HG03196 (cell line): ENCODE results near the gene TFPI.
"Not testable (repeated sequence)": the region's sequence is repeated elsewhere in the genome, so short reads cannot be mapped to it uniquely, and the experiment has no call there.

ENCODE experiments used
- ATAC-seq: cut with Tn5 transposase; IDR thresholded peaks from one replicate; pipeline ENCODE4 v1.9.1; 2021; ENCODE audit not compliant: unreplicated experiment

Gene TFPI

GRCh38 chr2:187554704-187555082 is 458 bp upstream of the TFPI start:
- no peak for ATAC-seq

GRCh38 chr2:187552828-187553681 is 1.2 kb downstream of the TFPI start:
- ATAC-seq, result peak; percentile 73

GRCh38 chr2:187552381-187552780 is 1.9 kb downstream of the TFPI start:
- no peak for ATAC-seq

GRCh38 chr2:187550857-187551256 is 3.4 kb downstream of the TFPI start:
- ATAC-seq, result no peak

GRCh38 chr2:187549951-187550555 is 4.2 kb downstream of the TFPI start:
- no peak for ATAC-seq

- no peak for ATAC-seq
Measured at GRCh38 chr2:187549193-187549592, 5.0 kb downstream of the TFPI start.

- no peak for ATAC-seq
Measured at GRCh38 chr2:187548656-187549055, 5.6 kb downstream of the TFPI start.

GRCh38 chr2:187547353-187547979 is 6.8 kb downstream of the TFPI start:
- no peak for ATAC-seq

GRCh38 chr2:187546762-187547333 is 7.4 kb downstream of the TFPI start:
- ATAC-seq, result no peak

GRCh38 chr2:187545238-187545751 is 8.9 kb downstream of the TFPI start:
- no peak for ATAC-seq

GRCh38 chr2:187544371-187545080 is 9.7 kb downstream of the TFPI start:
- no peak for ATAC-seq

- no peak for ATAC-seq
Measured at GRCh38 chr2:187543488-187543887, 10.7 kb downstream of the TFPI start.

GRCh38 chr2:187542123-187542522 is 12.1 kb downstream of the TFPI start:
- ATAC-seq, result no peak

- no peak for ATAC-seq
Measured at GRCh38 chr2:187541086-187542085, 12.8 kb downstream of the TFPI start.

- ATAC-seq, result not testable (repeated sequence)
Measured at GRCh38 chr2:187538222-187538621, 16.0 kb downstream of the TFPI start.

GRCh38 chr2:187535381-187535780 is 18.9 kb downstream of the TFPI start:
- not testable (repeated sequence) for ATAC-seq

- no peak for ATAC-seq
Measured at GRCh38 chr2:187532333-187533120, 21.7 kb downstream of the TFPI start.

GRCh38 chr2:187529977-187530721 is 24.1 kb downstream of the TFPI start:
- no peak for ATAC-seq
